Suprapubic skin (tissue), 3 donors: ENCODE measurements around the gene ZNF277.

Source experiments
- CTCF ChIP-seq, 2 donors: fragments of 200-600 bp in 1 of 2; fragments of 450-650 bp in 1 of 2; sonication (generic) in 1 of 2; IDR thresholded peaks; one replicate each; pipeline ENCODE4 v1.5.1; 2016 to 2019; ENCODE audit warnings: antibody characterized with exemption in 2 of 2, mild to moderate bottlenecking in 1 of 2, moderate library complexity in 1 of 2
- EP300 ChIP-seq: sonication (generic); formaldehyde crosslinking; IDR thresholded peaks from one replicate; pipeline ENCODE4 v1.6.1; 2017; ENCODE audit warnings: antibody characterized with exemption
- POLR2A ChIP-seq, 2 donors: fragments of 450-650 bp; IDR thresholded peaks; one replicate each; pipeline ENCODE4 v1.6.1; 2017; ENCODE audit warnings: antibody characterized with exemption in 2 of 2, mild to moderate bottlenecking in 2 of 2, moderate library complexity in 2 of 2

DNA sequence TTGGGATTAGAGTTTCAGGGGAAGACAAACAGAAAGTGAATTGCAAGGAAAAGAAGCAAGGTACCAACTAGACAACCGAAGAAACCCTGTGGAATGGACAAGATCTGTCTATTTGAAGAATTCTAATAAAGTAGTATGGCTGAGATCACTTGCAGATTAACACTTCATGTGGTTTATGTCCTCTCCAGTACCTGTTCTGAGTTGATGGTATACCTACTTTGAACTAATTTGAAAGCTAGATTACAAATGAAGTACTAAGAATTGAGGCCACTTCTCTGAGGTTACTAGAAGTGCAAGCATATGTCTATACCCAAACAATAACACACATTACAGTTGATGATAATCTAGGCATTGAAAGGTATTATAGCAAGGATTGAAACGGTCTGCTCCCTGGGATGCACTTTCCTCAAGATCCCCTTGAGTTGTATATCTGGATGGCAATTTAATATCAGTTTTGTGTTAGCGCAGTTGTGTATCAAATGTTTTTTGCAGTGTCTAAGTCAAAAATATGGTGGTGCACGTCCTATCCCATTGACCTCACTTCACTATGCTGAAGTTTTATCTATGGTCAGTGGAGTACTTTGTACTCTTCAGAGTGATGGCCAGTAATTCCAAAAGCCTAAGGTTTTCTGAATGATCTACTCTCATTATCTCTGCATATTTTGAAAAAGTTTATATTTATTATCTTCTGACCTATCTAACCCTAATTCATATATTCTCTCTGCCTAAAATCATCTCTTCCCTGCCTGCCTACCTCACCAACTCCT, 25.9 kb downstream of the ZNF277 start:
- no peak for TF ChIP-seq EP300
- TF ChIP-seq CTCF (IDR thresholded peaks at IDR 0.05): no peak
- TF ChIP-seq POLR2A (IDR thresholded peaks at IDR 0.05): no peak
